Upper lobe of left lung (tissue), 6 donors: ENCODE measurements around the gene INO80E. TPM values are rescaled to one million over a fixed set of nuclear protein-coding genes. Genes with fewer than 3 reads are reported as not detected.

Experiments used
- ATAC-seq, 2 donors: fragments of 200-7000 bp; cut with Tn5 transposase; one replicate each; pipeline ENCODE4 v1.9.1; 2022; ENCODE audit warnings: mild to moderate bottlenecking in 2 of 2, moderate library complexity in 2 of 2; ENCODE audit not compliant: low FRiP score in 2 of 2
- DNase-seq, 2 donors: peaks; one replicate each; pipeline ENCODE4 v3.0.0-alpha.2; 2019 to 2020
- H3K27ac ChIP-seq, 4 donors: fragments of 200-600 bp; sonication (generic); one replicate each; pipeline ENCODE4 v1.5.1; 2016 to 2019
- H3K27me3 ChIP-seq, 4 donors: fragments of 200-600 bp; sonication (generic); one replicate each; pipeline ENCODE4 v1.5.1; 2017 to 2019
- H3K36me3 ChIP-seq, 4 donors: fragments of 200-600 bp; sonication (generic); one replicate each; pipeline ENCODE4 v1.5.1; 2016 to 2019
- H3K4me1 ChIP-seq, 4 donors: fragments of 200-600 bp; sonication (generic); one replicate each; pipeline ENCODE4 v1.5.1; 2018 to 2019
- H3K4me3 ChIP-seq, 4 donors: fragments of 200-600 bp; sonication (generic); one replicate each; pipeline ENCODE4 v1.5.1; 2017 to 2019; ENCODE audit warnings: mild to moderate bottlenecking in 2 of 4, moderate library complexity in 1 of 4
- H3K9me3 ChIP-seq, 4 donors: fragments of 200-600 bp; sonication (generic); one replicate each; pipeline ENCODE4 v1.5.1; 2018 to 2019
- CTCF ChIP-seq, 6 experiments: fragments of 450-650 bp in 4 of 6; fragments of 200-600 bp in 2 of 6; sonication (generic) in 2 of 6; IDR thresholded peaks; one replicate each; pipeline ENCODE4 v1.5.1; 2016 to 2019; ENCODE audit warnings: antibody characterized with exemption in 6 of 6
- EP300 ChIP-seq, 4 donors: sonication (generic); formaldehyde crosslinking; IDR thresholded peaks; one replicate each; pipeline ENCODE4 v1.5.1; 2017; ENCODE audit warnings: antibody characterized with exemption in 4 of 4, control low read depth in 2 of 4
- POLR2A ChIP-seq, 4 donors: fragments of 450-650 bp; IDR thresholded peaks; one replicate each; pipeline ENCODE4 v1.5.1; 2016 to 2017; ENCODE audit warnings: antibody characterized with exemption in 4 of 4, mild to moderate bottlenecking in 2 of 4
- POLR2AphosphoS5 ChIP-seq, 2 donors: sonication (generic); formaldehyde crosslinking; IDR thresholded peaks; one replicate each; pipeline ENCODE4 v1.5.1; 2017; ENCODE audit warnings: antibody characterized with exemption in 2 of 2
- WGBS, 2 donors: methylation state at CpG; one replicate each; pipeline ENCODE4 v1.1.5; 2017 to 2018; 5-methylcytosine and 5-hydroxymethylcytosine counted together
- total RNA-seq, 6 donors: library from RNA; depleted of rRNA in 4 of 6; stranded (reverse); fragments of >200 nt in 4 of 6; gene quantifications; one replicate each; pipeline versions ENCODE4 v1.1.0 to v1.2.1, GENCODE V29; 2016 to 2021
- donor health status: DM: no; HTN: no; CAD: no; lungs with moderate emphysema.
- donor health status: DM: no; HTN: yes; CAD: no; lungs with severe emphysema.

Gene INO80E
- total RNA-seq, 6 donors from 2014 or later, result 29.5 to 82.8 (median 55.7) TPM

DNA sequence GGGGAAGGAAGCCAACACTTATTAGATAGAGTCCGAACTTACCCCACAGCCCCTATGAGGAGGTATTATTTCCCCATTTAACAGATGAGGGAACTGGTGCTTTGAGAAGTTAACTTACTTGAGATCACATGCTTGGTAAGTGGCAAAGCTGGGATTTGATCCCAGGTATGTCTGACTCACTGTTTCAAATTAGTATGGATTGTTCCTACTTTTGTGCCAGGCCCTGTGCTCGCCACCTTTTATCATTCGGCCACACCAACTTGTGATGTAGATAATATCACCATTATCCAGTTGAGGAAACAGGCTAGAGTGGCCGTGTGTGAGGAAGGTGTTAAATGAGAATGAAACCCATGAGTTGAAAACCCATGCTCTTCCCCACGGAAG is 11.3 kb upstream of the INO80E start:
- Histone ChIP-seq H3K4me1 (peaks cover 0 to 57% (median 38%) of the 10 kb centered on the region in 4 donors), H3K27ac (peak overlapping the region in 3 of 4 donors; percentile 73 to 86 (median 80)), H3K4me3 (no peak overlapping the region), H3K27me3 (no peaks in the 10 kb centered on the region), H3K9me3 (no peaks in the 10 kb centered on the region), H3K36me3 (peaks cover 67 to 100% (median 91%) of the 10 kb centered on the region in 4 donors)
- TF ChIP-seq EP300 (IDR thresholded peaks at IDR 0.05) (no peak), POLR2AphosphoS5 (IDR thresholded peaks at IDR 0.05) (no peak), CTCF (IDR thresholded peaks at IDR 0.05) (no peak), POLR2A (IDR thresholded peaks at IDR 0.05) (no peak)
- WGBS, 2 donors, result 76 to 83% methylated on average over 5 of the region's 5 CpGs
- DNase-seq, result no peak
- ATAC-seq, result no peak

- H3K27ac ChIP-seq, result peak overlapping the region in 3 of 4 donors; percentile 73 to 86 (median 80)
- no peaks in the 10 kb centered on the region for H3K27me3 ChIP-seq
- no peak overlapping the region for H3K4me3 ChIP-seq
- H3K9me3 ChIP-seq, result no peaks in the 10 kb centered on the region
- H3K4me1 ChIP-seq, result peaks cover 0 to 58% (median 35%) of the 10 kb centered on the region in 4 donors
- peaks cover 62 to 100% (median 91%) of the 10 kb centered on the region in 4 donors for H3K36me3 ChIP-seq
- TF ChIP-seq POLR2A (IDR thresholded peaks at IDR 0.05) (peak in 1 of 4 donors; percentile 4), EP300 (IDR thresholded peaks at IDR 0.05) (no peak)
- WGBS, 2 donors, result 94 to 98% methylated on average over 21 to 28 of the region's 28 CpGs
- DNase-seq (peak in 1 of 2 donors; percentile 72), ATAC-seq (no peak)
Observed at GRCh38 chr16:29985271-29985811, 10.7 kb upstream of the INO80E start.

GRCh38 chr16:29986231-29986630 is 9.8 kb upstream of the INO80E start:
- DNase-seq, result no peak
- Histone ChIP-seq H3K36me3 (peaks cover 62 to 100% (median 91%) of the 10 kb centered on the region in 4 donors), H3K4me1 (peaks cover 4 to 67% (median 43%) of the 10 kb centered on the region in 4 donors), H3K9me3 (no peaks in the 10 kb centered on the region), H3K27ac (peak overlapping the region in 2 of 4 donors; percentile 82 to 86), H3K27me3 (no peaks in the 10 kb centered on the region), H3K4me3 (no peak overlapping the region)
- ATAC-seq, result no peak
- TF ChIP-seq POLR2A (IDR thresholded peaks at IDR 0.05) (no peak), POLR2AphosphoS5 (IDR thresholded peaks at IDR 0.05) (no peak), EP300 (IDR thresholded peaks at IDR 0.05) (no peak), CTCF (IDR thresholded peaks at IDR 0.05) (no peak)
- 93 to 95% methylated on average over 14 of the region's 20 CpGs for WGBS, 2 donors

DNA sequence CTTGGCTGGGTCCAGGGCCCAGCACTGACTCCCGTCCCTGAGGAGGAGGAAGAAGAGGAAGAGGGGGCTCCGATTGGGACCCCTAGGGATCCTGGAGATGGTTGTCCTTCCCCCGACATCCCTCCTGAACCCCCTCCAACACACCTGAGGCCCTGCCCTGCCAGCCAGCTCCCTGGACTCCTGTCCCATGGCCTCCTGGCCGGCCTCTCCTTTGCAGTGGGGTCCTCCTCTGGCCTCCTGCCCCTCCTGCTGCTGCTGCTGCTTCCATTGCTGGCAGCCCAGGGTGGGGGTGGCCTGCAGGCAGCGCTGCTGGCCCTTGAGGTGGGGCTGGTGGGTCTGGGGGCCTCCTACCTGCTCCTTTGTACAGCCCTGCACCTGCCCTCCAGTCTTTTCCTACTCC is 9.1 kb upstream of the INO80E start:
- H3K4me3 ChIP-seq, result peak overlapping the region in 1 of 4 donors; percentile 32
- TF ChIP-seq POLR2A (IDR thresholded peaks at IDR 0.05) (no peak), EP300 (IDR thresholded peaks at IDR 0.05) (no peak), CTCF (IDR thresholded peaks at IDR 0.05) (no peak), POLR2AphosphoS5 (IDR thresholded peaks at IDR 0.05) (no peak)
- peaks cover 55 to 100% (median 89%) of the 10 kb centered on the region in 4 donors for H3K36me3 ChIP-seq
- H3K27ac ChIP-seq, result peak overlapping the region in 3 of 4 donors; percentile 46 to 86 (median 82)
- no peak for ATAC-seq
- 89 to 91% methylated on average over 5 of the region's 5 CpGs for WGBS, 2 donors
- peaks cover 4 to 74% (median 50%) of the 10 kb centered on the region in 4 donors for H3K4me1 ChIP-seq
- DNase-seq, result no peak
- no peaks in the 10 kb centered on the region for H3K27me3 ChIP-seq
- H3K9me3 ChIP-seq, result no peaks in the 10 kb centered on the region

DNA sequence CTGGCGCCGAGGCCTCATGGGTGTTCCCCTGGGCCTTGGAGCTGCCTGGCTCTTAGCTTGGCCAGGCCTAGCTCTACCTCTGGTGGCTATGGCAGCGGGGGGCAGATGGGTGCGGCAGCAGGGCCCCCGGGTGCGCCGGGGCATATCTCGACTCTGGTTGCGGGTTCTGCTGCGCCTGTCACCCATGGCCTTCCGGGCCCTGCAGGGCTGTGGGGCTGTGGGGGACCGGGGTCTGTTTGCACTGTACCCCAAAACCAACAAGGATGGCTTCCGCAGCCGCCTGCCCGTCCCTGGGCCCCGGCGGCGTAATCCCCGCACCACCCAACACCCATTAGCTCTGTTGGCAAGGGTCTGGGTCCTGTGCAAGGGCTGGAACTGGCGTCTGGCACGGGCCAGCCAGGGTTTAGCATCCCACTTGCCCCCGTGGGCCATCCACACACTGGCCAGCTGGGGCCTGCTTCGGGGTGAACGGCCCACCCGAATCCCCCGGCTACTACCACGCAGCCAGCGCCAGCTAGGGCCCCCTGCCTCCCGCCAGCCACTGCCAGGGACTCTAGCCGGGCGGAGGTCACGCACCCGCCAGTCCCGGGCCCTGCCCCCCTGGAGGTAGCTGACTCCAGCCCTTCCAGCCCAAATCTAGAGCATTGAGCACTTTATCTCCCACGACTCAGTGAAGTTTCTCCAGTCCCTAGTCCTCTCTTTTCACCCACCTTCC is 8.5 kb upstream of the INO80E start:
- Histone ChIP-seq H3K9me3 (no peaks in the 10 kb centered on the region), H3K36me3 (peaks cover 49 to 100% (median 87%) of the 10 kb centered on the region in 4 donors), H3K27me3 (no peaks in the 10 kb centered on the region), H3K27ac (peak overlapping the region; percentile 73 to 86 (median 80)), H3K4me3 (peak overlapping the region in 3 of 4 donors; percentile 14 to 40 (median 32)), H3K4me1 (peaks cover 4 to 79% (median 53%) of the 10 kb centered on the region in 4 donors)
- peak in 1 of 2 donors; percentile 77 for DNase-seq
- ATAC-seq, result no peak
- no peak for TF ChIP-seq CTCF (IDR thresholded peaks at IDR 0.05)
- TF ChIP-seq POLR2A (IDR thresholded peaks at IDR 0.05), result no peak
- no peak for TF ChIP-seq EP300 (IDR thresholded peaks at IDR 0.05)
- no peak for TF ChIP-seq POLR2AphosphoS5 (IDR thresholded peaks at IDR 0.05)
- 95 to 96% methylated on average over 12 to 30 of the region's 35 CpGs for WGBS, 2 donors
